ENCODE results near the gene CCL14. TPM values are rescaled to one million over a fixed set of nuclear protein-coding genes. Genes with fewer than 3 reads are reported as not detected.

The CCL14 gene
- polyA plus RNA-seq, 1 donor (not counting 4 experiments of a cell fraction or from before 2014, with no cell fraction given): not detected

DNA sequence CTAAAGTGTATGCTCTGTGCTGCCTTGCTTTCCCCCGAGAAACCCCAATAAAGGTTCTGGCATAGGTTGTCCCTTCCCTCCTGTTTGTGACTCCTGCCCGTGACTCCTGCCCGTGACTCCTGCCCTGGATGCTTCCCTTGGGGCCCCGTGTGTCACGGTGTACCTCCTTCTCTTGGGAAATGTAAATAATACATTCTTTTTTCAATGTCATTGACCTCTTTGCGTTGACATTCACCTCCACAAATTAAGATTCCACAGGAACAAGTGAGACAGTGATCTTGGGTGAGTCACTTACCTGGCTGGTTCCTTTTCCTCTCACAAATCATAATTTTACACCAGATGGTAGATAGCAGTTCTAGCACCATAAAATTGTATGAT lies 14.2 kb upstream of the CCL14 start:
- TF ChIP-seq EZH2 (IDR thresholded peaks at IDR 0.05; ENCODE audit: low read length): no peak
- TF ChIP-seq, protein P1, sequence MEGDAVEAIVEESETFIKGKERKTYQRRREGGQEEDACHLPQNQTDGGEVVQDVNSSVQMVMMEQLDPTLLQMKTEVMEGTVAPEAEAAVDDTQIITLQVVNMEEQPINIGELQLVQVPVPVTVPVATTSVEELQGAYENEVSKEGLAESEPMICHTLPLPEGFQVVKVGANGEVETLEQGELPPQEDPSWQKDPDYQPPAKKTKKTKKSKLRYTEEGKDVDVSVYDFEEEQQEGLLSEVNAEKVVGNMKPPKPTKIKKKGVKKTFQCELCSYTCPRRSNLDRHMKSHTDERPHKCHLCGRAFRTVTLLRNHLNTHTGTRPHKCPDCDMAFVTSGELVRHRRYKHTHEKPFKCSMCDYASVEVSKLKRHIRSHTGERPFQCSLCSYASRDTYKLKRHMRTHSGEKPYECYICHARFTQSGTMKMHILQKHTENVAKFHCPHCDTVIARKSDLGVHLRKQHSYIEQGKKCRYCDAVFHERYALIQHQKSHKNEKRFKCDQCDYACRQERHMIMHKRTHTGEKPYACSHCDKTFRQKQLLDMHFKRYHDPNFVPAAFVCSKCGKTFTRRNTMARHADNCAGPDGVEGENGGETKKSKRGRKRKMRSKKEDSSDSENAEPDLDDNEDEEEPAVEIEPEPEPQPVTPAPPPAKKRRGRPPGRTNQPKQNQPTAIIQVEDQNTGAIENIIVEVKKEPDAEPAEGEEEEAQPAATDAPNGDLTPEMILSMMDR (optimal IDR thresholded peaks at IDR 0.05 in 1 of 3, IDR thresholded peaks at IDR 0.05 in 1 of 3, conservative IDR thresholded peaks at IDR 0.05 in 1 of 3; ENCODE audit: extremely low read depth in 1 of 3, insufficient read depth in 2 of 3, low read length in 3 of 3): no peak
- Histone ChIP-seq H3K9ac (ENCODE audit: control insufficient read depth, extremely low read depth, insufficient read depth, low read length) (no peak overlapping the region), H3K27me3 (ENCODE audit: control insufficient read depth, extremely low read depth, insufficient read depth, low read length) (no peaks in the 10 kb centered on the region), H3K79me2 (ENCODE audit: control insufficient read depth, insufficient read depth, low read length) (no peaks in the 10 kb centered on the region), H3K36me3 (ENCODE audit: control insufficient read depth in 2 of 2, extremely low read depth in 1 of 2, insufficient read depth in 2 of 2, low read length in 2 of 2) (no peaks in the 10 kb centered on the region), H3K9me1 (ENCODE audit: control insufficient read depth, extremely low read depth, insufficient read depth, low read length) (no peaks in the 10 kb centered on the region), H4K20me1 (ENCODE audit: control insufficient read depth, extremely low read depth, insufficient read depth, low read length) (no peaks in the 10 kb centered on the region), H2AFZ (ENCODE audit: control insufficient read depth, low read length) (no peak overlapping the region), H3K27ac (ENCODE audit: control insufficient read depth, insufficient read depth, low read length) (no peak overlapping the region), H3K4me1 (ENCODE audit: control insufficient read depth, extremely low read depth, insufficient read depth, low read length) (no peaks in the 10 kb centered on the region), H3K4me2 (ENCODE audit: control insufficient read depth, extremely low read depth, insufficient read depth, low read depth, low read length) (no peak overlapping the region), H3K9me3 (ENCODE audit: control insufficient read depth, low read depth, low read length) (no peaks in the 10 kb centered on the region), H3K4me3 (ENCODE audit: control insufficient read depth in 2 of 3, extremely low read depth in 1 of 3, insufficient read depth in 2 of 3, low read depth in 1 of 3, low read length in 3 of 3) (no peak overlapping the region)
- dilution Hi-C loops (cut with MboI; ENCODE audit: extremely low pct_ligation_motif_present, low sequenced_read_pairs): no loop called here
- FAIRE-seq (no peak), DNase-seq (ENCODE audit: low read depth, low spot score) (no peak)

DNA sequence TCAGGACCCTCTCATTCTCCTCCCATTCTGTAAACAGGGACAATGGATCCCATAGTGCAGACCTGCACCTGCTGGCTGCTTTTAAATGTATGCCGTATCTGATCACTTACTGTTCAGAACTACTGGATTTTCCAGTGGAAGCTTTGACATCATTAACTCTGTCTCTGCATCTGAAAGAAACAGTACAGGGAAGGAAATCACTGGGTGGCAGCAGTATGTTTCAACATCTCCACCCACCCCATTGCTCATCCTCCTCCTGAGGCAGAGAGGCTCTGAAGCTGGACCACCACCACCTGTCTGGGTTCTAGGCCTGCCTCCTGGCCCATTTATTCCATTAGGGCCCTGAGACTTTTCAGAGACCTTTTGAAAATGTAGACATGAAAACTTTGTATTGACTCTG lies 12.2 kb upstream of the CCL14 start:
- H3K4me1 ChIP-seq (ENCODE audit: control insufficient read depth, extremely low read depth, insufficient read depth, low read length): no peaks in the 10 kb centered on the region
- H3K4me2 ChIP-seq (ENCODE audit: control insufficient read depth, extremely low read depth, insufficient read depth, low read depth, low read length): no peak overlapping the region
- no peaks in the 10 kb centered on the region for H3K79me2 ChIP-seq (ENCODE audit: control insufficient read depth, insufficient read depth, low read length)
- no peak overlapping the region for H3K27ac ChIP-seq (ENCODE audit: control insufficient read depth, insufficient read depth, low read length)
- H3K36me3 ChIP-seq (ENCODE audit: control insufficient read depth in 2 of 2, extremely low read depth in 1 of 2, insufficient read depth in 2 of 2, low read length in 2 of 2): no peaks in the 10 kb centered on the region
- H2AFZ ChIP-seq (ENCODE audit: control insufficient read depth, low read length): no peak overlapping the region
- dilution Hi-C loops (cut with MboI; ENCODE audit: extremely low pct_ligation_motif_present, low sequenced_read_pairs): loop anchor here (25.0 kb wide), 1 partner anchor 139 kb away; no protein-coding TSS in a partner anchor
- H3K27me3 ChIP-seq (ENCODE audit: control insufficient read depth, extremely low read depth, insufficient read depth, low read length): no peaks in the 10 kb centered on the region
- TF ChIP-seq EZH2 (IDR thresholded peaks at IDR 0.05; ENCODE audit: low read length): no peak
- TF ChIP-seq, protein P1 (optimal IDR thresholded peaks at IDR 0.05 in 1 of 3, IDR thresholded peaks at IDR 0.05 in 1 of 3, conservative IDR thresholded peaks at IDR 0.05 in 1 of 3; ENCODE audit: extremely low read depth in 1 of 3, insufficient read depth in 2 of 3, low read length in 3 of 3): no peak
- H3K9me3 ChIP-seq (ENCODE audit: control insufficient read depth, low read depth, low read length): no peaks in the 10 kb centered on the region
- H3K9me1 ChIP-seq (ENCODE audit: control insufficient read depth, extremely low read depth, insufficient read depth, low read length): no peaks in the 10 kb centered on the region
- no peak overlapping the region for H3K4me3 ChIP-seq (ENCODE audit: control insufficient read depth in 2 of 3, extremely low read depth in 1 of 3, insufficient read depth in 2 of 3, low read depth in 1 of 3, low read length in 3 of 3)
- H3K9ac ChIP-seq (ENCODE audit: control insufficient read depth, extremely low read depth, insufficient read depth, low read length): no peak overlapping the region
- no peaks in the 10 kb centered on the region for H4K20me1 ChIP-seq (ENCODE audit: control insufficient read depth, extremely low read depth, insufficient read depth, low read length)
- no peak for DNase-seq (ENCODE audit: low read depth, low spot score)
- no peak for FAIRE-seq
